ENCODE data around the gene RABGAP1L. TPM values are rescaled to one million over a fixed set of nuclear protein-coding genes. Genes with fewer than 3 reads are reported as not detected.

The RABGAP1L gene
- total and polyA plus RNA-seq, 10 of the 15 experiments (the other 5 are each of a cell fraction or from before 2014, with no cell fraction given): 5.8 to 194 (median 113) TPM

DNA sequence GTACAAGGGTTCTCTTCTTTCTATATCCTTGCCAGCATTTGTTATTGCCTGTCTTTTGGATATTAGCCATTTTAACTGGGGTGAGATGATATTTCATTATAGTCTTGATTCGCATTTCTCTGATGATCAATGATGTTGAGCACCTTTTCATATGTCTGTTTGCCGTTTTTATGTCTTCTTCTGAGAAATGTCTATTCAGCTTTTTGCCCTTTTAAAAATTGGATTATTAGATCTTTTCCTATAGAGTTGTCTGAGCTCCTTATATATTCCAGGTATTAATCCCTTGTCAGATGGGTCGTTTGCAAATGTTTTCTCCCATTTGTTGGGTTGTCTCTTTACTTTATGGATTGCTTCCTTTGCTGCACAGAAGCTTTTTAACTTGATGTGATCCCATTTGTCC lies 883.3 kb downstream of the RABGAP1L start (continued):
- TF ChIP-seq EED (IDR thresholded peaks at IDR 0.05; ENCODE audit: low read depth) (no peak), CEBPB (IDR thresholded peaks at IDR 0.05; ENCODE audit: borderline replicate concordance in 1 of 2, low read depth in 2 of 2, low read length in 2 of 2) (no peak), NFIC (IDR thresholded peaks at IDR 0.05; ENCODE audit: low read depth, low read length) (no peak), BRCA1 (IDR thresholded peaks at IDR 0.05; ENCODE audit: low read depth, low read length) (no peak)
- TF ChIP-seq, protein P1, sequence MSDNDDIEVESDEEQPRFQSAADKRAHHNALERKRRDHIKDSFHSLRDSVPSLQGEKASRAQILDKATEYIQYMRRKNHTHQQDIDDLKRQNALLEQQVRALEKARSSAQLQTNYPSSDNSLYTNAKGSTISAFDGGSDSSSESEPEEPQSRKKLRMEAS (IDR thresholded peaks at IDR 0.05; ENCODE audit: low read depth, low read length): no peak

DNA sequence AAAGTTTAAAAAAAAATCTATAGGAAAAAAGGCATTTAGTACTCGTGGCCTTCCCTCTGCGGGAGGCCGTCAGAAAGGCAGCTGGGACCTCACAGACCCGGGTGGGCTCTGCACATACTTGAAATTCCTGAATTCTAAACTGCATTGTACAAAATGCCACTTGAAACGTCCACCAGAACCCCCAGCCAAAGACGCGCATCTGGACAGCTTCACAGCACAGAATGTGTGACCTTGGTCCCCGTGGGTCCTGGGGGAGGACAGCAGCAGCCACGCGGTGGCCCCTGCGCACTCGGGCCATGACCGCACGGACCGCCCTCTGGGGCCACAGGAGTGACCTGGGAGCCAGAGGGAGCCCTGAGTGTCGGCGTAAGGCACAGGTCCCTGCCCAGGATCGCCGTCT lies 884.5 kb downstream of the RABGAP1L start:
- no peak overlapping the region for H3K4me3 ChIP-seq
- H3K9me3 ChIP-seq (replicated peaks; ENCODE audit: control insufficient read depth, insufficient read depth, low read length): no peaks in the 10 kb centered on the region
- no peak overlapping the region for H3K27ac ChIP-seq (ENCODE audit: control insufficient read depth, insufficient read depth)
- no peak overlapping the region for H2AFZ ChIP-seq (ENCODE audit: control insufficient read depth, low read depth, low read length)
- POLR2A ChIA-PET: no interaction called here
- SMC1A ChIA-PET (ENCODE audit: uncharacterized antibody, unreplicated experiment): no interaction called here
- 0 out of 4 replicates have a peak, but pooled peaks cover 0 to 1% of the 10 kb centered on the region in 2 experiments for H3K27me3 ChIP-seq (replicated peaks in 1 of 2; ENCODE audit: control insufficient read depth in 2 of 2, insufficient read depth in 2 of 2, low read length in 1 of 2)
- no peaks in the 10 kb centered on the region for H3K79me2 ChIP-seq (ENCODE audit: control insufficient read depth, insufficient read depth, low read length)
- CTCF ChIA-PET: no interaction called here
- DNase-seq (ENCODE audit: low read depth, low spot score) (no peak), FAIRE-seq (no peak), ATAC-seq (no peak)
- in situ Hi-C loops (cut with MboI) (loop anchor here (5.0 kb wide), 1 partner anchor 278 kb away; no protein-coding TSS in a partner anchor), intact Hi-C loops (cut with micrococcal nuclease; ENCODE audit: unreplicated experiment) (no loop called here)
- H3K4me2 ChIP-seq (ENCODE audit: control insufficient read depth, insufficient read depth): no peak overlapping the region
- H3K9ac ChIP-seq (ENCODE audit: control insufficient read depth, insufficient read depth, low read length): no peak overlapping the region
- no TSS peak for BruUV-seq (replicated peaks)
- WGBS (ENCODE audit: insufficient coverage, insufficient replicate concordance, low lambda C conversion rate, missing lambda C conversion rate): 66% methylated on average over 17 of the region's 19 CpGs
- no peaks in the 10 kb centered on the region for H3K4me1 ChIP-seq (ENCODE audit: control insufficient read depth, insufficient read depth, low read length)
- RAD21 ChIA-PET (ENCODE audit: unreplicated experiment): no interaction called here
- no peaks in the 10 kb centered on the region for H3K36me3 ChIP-seq (ENCODE audit: control insufficient read depth in 2 of 2, insufficient read depth in 2 of 2, low read length in 1 of 2)
- no peaks in the 10 kb centered on the region for H4K20me1 ChIP-seq (ENCODE audit: control insufficient read depth, insufficient read depth)
- TF ChIP-seq, protein P2, sequence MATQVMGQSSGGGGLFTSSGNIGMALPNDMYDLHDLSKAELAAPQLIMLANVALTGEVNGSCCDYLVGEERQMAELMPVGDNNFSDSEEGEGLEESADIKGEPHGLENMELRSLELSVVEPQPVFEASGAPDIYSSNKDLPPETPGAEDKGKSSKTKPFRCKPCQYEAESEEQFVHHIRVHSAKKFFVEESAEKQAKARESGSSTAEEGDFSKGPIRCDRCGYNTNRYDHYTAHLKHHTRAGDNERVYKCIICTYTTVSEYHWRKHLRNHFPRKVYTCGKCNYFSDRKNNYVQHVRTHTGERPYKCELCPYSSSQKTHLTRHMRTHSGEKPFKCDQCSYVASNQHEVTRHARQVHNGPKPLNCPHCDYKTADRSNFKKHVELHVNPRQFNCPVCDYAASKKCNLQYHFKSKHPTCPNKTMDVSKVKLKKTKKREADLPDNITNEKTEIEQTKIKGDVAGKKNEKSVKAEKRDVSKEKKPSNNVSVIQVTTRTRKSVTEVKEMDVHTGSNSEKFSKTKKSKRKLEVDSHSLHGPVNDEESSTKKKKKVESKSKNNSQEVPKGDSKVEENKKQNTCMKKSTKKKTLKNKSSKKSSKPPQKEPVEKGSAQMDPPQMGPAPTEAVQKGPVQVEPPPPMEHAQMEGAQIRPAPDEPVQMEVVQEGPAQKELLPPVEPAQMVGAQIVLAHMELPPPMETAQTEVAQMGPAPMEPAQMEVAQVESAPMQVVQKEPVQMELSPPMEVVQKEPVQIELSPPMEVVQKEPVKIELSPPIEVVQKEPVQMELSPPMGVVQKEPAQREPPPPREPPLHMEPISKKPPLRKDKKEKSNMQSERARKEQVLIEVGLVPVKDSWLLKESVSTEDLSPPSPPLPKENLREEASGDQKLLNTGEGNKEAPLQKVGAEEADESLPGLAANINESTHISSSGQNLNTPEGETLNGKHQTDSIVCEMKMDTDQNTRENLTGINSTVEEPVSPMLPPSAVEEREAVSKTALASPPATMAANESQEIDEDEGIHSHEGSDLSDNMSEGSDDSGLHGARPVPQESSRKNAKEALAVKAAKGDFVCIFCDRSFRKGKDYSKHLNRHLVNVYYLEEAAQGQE (IDR thresholded peaks at IDR 0.05; ENCODE audit: low read depth, low read length): no peak
- TF ChIP-seq RBBP5 (conservative IDR thresholded peaks at IDR 0.05): no peak
- TF ChIP-seq, protein P3, sequence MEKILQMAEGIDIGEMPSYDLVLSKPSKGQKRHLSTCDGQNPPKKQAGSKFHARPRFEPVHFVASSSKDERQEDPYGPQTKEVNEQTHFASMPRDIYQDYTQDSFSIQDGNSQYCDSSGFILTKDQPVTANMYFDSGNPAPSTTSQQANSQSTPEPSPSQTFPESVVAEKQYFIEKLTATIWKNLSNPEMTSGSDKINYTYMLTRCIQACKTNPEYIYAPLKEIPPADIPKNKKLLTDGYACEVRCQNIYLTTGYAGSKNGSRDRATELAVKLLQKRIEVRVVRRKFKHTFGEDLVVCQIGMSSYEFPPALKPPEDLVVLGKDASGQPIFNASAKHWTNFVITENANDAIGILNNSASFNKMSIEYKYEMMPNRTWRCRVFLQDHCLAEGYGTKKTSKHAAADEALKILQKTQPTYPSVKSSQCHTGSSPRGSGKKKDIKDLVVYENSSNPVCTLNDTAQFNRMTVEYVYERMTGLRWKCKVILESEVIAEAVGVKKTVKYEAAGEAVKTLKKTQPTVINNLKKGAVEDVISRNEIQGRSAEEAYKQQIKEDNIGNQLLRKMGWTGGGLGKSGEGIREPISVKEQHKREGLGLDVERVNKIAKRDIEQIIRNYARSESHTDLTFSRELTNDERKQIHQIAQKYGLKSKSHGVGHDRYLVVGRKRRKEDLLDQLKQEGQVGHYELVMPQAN (conservative IDR thresholded peaks at IDR 0.05): no peak
- TF ChIP-seq CHD4 (IDR thresholded peaks at IDR 0.05): no peak
- TF ChIP-seq, protein P4, sequence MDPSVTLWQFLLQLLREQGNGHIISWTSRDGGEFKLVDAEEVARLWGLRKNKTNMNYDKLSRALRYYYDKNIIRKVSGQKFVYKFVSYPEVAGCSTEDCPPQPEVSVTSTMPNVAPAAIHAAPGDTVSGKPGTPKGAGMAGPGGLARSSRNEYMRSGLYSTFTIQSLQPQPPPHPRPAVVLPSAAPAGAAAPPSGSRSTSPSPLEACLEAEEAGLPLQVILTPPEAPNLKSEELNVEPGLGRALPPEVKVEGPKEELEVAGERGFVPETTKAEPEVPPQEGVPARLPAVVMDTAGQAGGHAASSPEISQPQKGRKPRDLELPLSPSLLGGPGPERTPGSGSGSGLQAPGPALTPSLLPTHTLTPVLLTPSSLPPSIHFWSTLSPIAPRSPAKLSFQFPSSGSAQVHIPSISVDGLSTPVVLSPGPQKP (IDR thresholded peaks at IDR 0.05; ENCODE audit: low read depth, low read length): no peak
- TF ChIP-seq RFX5 (IDR thresholded peaks at IDR 0.05; ENCODE audit: low read depth, low read length): no peak

Measured in GM12878 (cell line).